ENCODE results near the gene OPCML.

OPCML gene

DNA sequence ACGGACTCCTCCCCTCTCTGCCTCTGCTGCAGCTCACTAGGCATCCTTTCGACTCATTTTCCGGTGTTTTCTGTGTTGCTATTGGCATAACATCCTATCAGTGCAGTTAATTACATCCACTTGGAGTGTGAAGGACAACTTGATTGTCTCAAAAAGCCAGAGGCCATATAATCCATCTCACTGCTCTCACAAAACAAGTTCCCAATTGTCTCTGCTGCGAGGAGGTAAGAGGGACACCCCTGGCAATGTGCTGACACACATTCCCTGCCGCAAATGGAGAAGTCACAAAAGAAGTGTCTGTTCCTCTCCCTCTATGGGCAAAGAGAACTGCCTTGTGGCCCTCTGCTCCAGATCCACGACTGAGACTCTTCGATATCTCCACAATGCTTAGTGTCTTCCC, 618.4 kb downstream of the OPCML start:
- DNase-seq (ENCODE audit: extremely low spot score) = no peak
- TF ChIP-seq, protein P1, sequence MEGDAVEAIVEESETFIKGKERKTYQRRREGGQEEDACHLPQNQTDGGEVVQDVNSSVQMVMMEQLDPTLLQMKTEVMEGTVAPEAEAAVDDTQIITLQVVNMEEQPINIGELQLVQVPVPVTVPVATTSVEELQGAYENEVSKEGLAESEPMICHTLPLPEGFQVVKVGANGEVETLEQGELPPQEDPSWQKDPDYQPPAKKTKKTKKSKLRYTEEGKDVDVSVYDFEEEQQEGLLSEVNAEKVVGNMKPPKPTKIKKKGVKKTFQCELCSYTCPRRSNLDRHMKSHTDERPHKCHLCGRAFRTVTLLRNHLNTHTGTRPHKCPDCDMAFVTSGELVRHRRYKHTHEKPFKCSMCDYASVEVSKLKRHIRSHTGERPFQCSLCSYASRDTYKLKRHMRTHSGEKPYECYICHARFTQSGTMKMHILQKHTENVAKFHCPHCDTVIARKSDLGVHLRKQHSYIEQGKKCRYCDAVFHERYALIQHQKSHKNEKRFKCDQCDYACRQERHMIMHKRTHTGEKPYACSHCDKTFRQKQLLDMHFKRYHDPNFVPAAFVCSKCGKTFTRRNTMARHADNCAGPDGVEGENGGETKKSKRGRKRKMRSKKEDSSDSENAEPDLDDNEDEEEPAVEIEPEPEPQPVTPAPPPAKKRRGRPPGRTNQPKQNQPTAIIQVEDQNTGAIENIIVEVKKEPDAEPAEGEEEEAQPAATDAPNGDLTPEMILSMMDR (IDR thresholded peaks at IDR 0.05; ENCODE audit: control extremely low read depth, extremely low read depth, low read depth, missing control alignments) = no peak
- ChIA-PET POLR2A (no interaction called here), CTCF (no interaction called here)

DNA sequence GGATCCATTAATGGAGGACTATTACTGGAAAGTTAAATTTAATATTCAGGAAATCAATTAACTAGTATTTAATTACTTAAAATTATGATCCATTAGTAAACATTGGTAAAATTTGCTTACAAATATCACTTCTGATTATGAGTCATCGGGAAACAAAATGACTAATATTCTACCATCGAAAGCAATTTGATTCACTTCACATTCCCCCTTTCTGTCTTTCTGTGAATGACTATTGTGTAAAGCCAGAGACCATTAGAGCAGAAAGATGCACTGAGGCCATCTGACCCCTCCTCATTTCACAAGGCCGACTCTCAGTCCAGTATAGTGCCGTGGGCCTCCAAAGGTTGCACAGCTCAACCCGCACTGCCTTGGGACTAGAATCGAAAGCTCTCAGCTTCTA, 619.0 kb downstream of the OPCML start:
- CTCF ChIA-PET = no interaction called here
- no peak for DNase-seq (ENCODE audit: extremely low spot score)
- POLR2A ChIA-PET = no interaction called here
- TF ChIP-seq, protein P1 (IDR thresholded peaks at IDR 0.05; ENCODE audit: control extremely low read depth, extremely low read depth, low read depth, missing control alignments) = no peak

- TF ChIP-seq, protein P1 (IDR thresholded peaks at IDR 0.05; ENCODE audit: control extremely low read depth, extremely low read depth, low read depth, missing control alignments) = no peak
- POLR2A ChIA-PET = no interaction called here
- DNase-seq (ENCODE audit: extremely low spot score) = no peak
- CTCF ChIA-PET = interaction anchor here (1.5 to 1.6 kb wide), 2 partner anchors 18 to 28 kb away, joined by 3 to 4 read pairs; no protein-coding TSS in a partner anchor
These were observed 621.1 kb downstream of the OPCML start for GRCh38 chr11:132911186-132911585.

GRCh38 chr11:132910011-132910760, 622.1 kb downstream of the OPCML start:
- TF ChIP-seq, protein P1 (IDR thresholded peaks at IDR 0.05; ENCODE audit: control extremely low read depth, extremely low read depth, low read depth, missing control alignments) = no peak
- ChIA-PET CTCF (interaction anchor here (1.6 kb wide), 1 partner anchor 29 kb away, joined by 4 read pairs; no protein-coding TSS in a partner anchor), POLR2A (no interaction called here)
- no peak for DNase-seq (ENCODE audit: extremely low spot score)

DNA sequence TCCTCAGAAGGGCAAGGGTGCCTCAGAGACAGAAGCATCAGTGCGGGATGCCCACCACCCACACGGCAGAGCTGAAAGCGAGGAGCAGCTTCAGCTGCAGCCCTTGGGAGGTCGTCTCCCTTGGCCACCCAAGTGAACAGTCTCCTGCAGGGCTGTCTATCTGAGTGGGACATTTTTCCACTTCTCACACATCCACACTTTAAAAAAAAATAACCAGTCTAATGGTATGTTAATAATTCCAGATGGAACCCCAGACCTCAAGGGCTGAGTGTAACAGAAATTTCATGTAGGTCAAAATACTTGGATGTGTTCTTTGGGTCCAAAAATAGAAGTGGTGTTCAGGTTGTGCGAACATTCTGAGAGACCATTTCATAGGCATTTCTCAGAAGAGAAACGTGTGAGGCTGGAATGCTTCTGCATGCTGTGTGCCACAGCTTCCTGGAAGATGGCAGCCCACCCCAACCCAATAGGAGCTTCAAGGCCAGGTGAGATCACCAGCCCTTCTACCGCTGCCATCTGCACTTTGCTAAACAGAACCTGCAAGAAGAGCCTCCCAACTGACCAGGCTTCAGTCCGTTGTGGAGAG, 623.2 kb downstream of the OPCML start:
- TF ChIP-seq, protein P1 (IDR thresholded peaks at IDR 0.05; ENCODE audit: control extremely low read depth, extremely low read depth, low read depth, missing control alignments) = no peak
- DNase-seq (ENCODE audit: extremely low spot score) = no peak
- POLR2A ChIA-PET = no interaction called here
- CTCF ChIA-PET = interaction anchor here (1.6 kb wide), 1 partner anchor 30 kb away, joined by 4 read pairs; no protein-coding TSS in a partner anchor

- DNase-seq (ENCODE audit: extremely low spot score) = no peak
- TF ChIP-seq, protein P1 (IDR thresholded peaks at IDR 0.05; ENCODE audit: control extremely low read depth, extremely low read depth, low read depth, missing control alignments) = no peak
- ChIA-PET CTCF (no interaction called here), POLR2A (no interaction called here)
These were observed 623.9 kb downstream of the OPCML start for GRCh38 chr11:132908414-132908810.
